ENCODE measurements around the gene NAIF1.
A peak's percentile ranks its signal among the peaks of the same experiment; 100 is the strongest.

DNA sequence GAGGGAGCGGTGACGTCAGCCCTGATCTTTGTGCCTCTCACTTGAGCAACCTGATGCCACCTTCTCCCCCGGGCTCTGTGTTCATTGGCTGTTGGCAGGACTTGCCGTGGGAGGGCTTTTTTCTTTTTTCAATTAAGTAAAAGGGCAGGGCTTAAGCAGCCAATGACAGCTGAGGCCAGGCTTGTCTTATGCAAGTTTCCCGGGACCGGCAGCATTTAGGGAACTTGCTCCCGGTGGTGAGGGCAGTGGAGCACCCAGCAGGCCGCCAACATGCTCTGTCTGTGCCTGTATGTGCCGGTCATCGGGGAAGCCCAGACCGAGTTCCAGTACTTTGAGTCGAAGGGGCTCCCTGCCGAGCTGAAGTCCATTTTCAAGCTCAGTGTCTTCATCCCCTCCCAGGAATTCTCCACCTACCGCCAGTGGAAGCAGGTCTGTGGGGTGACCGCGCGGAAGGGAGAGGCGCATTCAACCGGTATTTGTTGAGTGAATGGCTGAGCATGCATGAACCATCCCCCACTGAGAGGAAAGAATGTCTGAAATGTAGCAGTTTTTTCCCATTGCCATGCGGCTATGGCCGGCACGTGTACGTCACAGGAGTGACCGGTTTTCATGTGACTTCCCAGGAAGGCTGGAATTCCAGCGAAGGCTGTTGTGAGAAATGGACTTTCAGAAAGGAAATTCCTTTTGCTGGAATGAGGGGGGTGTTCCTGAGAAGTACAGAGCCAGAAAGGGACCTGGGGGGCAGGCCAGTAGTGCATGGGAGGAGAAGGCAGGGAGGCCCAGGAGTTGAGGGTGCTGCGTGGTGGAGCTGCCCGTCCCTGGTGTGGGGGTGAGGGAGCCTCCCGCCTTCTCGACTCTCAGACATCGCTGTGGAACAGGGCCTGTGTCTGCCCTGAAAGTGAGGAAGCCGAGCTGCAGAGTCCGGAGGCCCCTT lies 31.4 kb upstream of the NAIF1 start:
- TF ChIP-seq POLR2AphosphoS5 (IDR thresholded peaks at IDR 0.05; ENCODE audit: low read depth, low read length) (peak; percentile 91), REST (IDR thresholded peaks at IDR 0.05; ENCODE audit: insufficient read depth in 1 of 2, low read depth in 2 of 2, low read length in 2 of 2) (no peak), TAF1 (IDR thresholded peaks at IDR 0.05; ENCODE audit: borderline replicate concordance, insufficient read depth, low read length) (peak; percentile 88; the same call in 1 of the 2 replicates), SIN3A (IDR thresholded peaks at IDR 0.05; ENCODE audit: borderline replicate concordance, insufficient read depth, low read length) (0 out of 2 replicates have a peak, but pooled peaks have one; percentile 50), FOXP2 (optimal IDR thresholded peaks at IDR 0.05; ENCODE audit: borderline replicate concordance, extremely low read depth, extremely low read length, insufficient read depth) (no peak)

All from PFSK-1 (cell line).